NCI-H524 (cell line): Measurements from ENCODE around the gene NPTX1.
"Not testable (repeated sequence)": the region's sequence is repeated elsewhere in the genome, so short reads cannot be mapped to it uniquely, and the experiment has no call there.

ENCODE experiments used
- DNase-seq, 2 experiments: peaks; one replicate each; lab custom pipeline; 2025; lab: John Stamatoyannopoulos, UW

NPTX1 gene

GRCh38 chr17:80475910-80476876 lies at the start of gene NPTX1:
NPTX1 (minus strand) TSS chr17:80476607; CDS start chr17:80476446, 161 bp downstream.
- DNase-seq = peak in 1 of 2 experiments; percentile 69

GRCh38 chr17:80523956-80524712 lies 47.7 kb upstream of the NPTX1 start:
- DNase-seq = peak; percentile 95 to 98

GRCh38 chr17:80523054-80523744 lies 46.8 kb upstream of the NPTX1 start:
- no peak for DNase-seq

- no peak for DNase-seq
Measured at GRCh38 chr17:80520810-80521455, 44.5 kb upstream of the NPTX1 start.

- peak in 1 of 2 experiments; percentile 42 for DNase-seq
Measured at GRCh38 chr17:80519091-80519781, 42.8 kb upstream of the NPTX1 start.

- DNase-seq = no peak
Measured at GRCh38 chr17:80518392-80518791, 42.0 kb upstream of the NPTX1 start.

GRCh38 chr17:80517641-80518040 lies 41.2 kb upstream of the NPTX1 start:
- no peak for DNase-seq

GRCh38 chr17:80516171-80516932 lies 39.9 kb upstream of the NPTX1 start:
- peak in 1 of 2 experiments; percentile 44 for DNase-seq

- no peak for DNase-seq
Measured at GRCh38 chr17:80513892-80514291, 37.5 kb upstream of the NPTX1 start.

GRCh38 chr17:80513201-80513600 lies 36.8 kb upstream of the NPTX1 start:
- DNase-seq = no peak

- no peak for DNase-seq
Measured at GRCh38 chr17:80512233-80512632, 35.8 kb upstream of the NPTX1 start.

GRCh38 chr17:80511222-80512180 lies 35.1 kb upstream of the NPTX1 start:
- DNase-seq = peak in 1 of 2 experiments; percentile 48

GRCh38 chr17:80510772-80511171 lies 34.4 kb upstream of the NPTX1 start:
- DNase-seq = no peak

GRCh38 chr17:80510132-80510531 lies 33.7 kb upstream of the NPTX1 start:
- DNase-seq = no peak

- no peak for DNase-seq
Measured at GRCh38 chr17:80509311-80509710, 32.9 kb upstream of the NPTX1 start.

- no peak for DNase-seq
Measured at GRCh38 chr17:80507965-80508364, 31.6 kb upstream of the NPTX1 start.

GRCh38 chr17:80507177-80507576 lies 30.8 kb upstream of the NPTX1 start:
- DNase-seq = not testable (repeated sequence)

GRCh38 chr17:80504686-80505413 lies 28.4 kb upstream of the NPTX1 start:
- peak; percentile 31 to 64 for DNase-seq
